GM23248 (cell line): ENCODE measurements around the gene TEAD1. TPM values are rescaled to one million over a fixed set of nuclear protein-coding genes. Genes with fewer than 3 reads are reported as not detected.

Experiments used
- DNase-seq: peaks from one replicate; pipeline ENCODE4 v3.0.0-alpha.2; 2015
- H2AFZ ChIP-seq: fragments of 200-600 bp; sonication (generic); 2 replicates; pipeline ENCODE4 v1.6.1; 2016; ENCODE audit warnings: antibody characterized with exemption
- H3F3A ChIP-seq: fragments of 200-600 bp; sonication (generic); 2 replicates; pipeline ENCODE4 v1.6.1; 2016; ENCODE audit warnings: mild to moderate bottlenecking, antibody characterized with exemption, mixed run types; ENCODE audit not compliant: insufficient read depth
- H3K27ac ChIP-seq: fragments of 200-600 bp; sonication (generic); 2 replicates; pipeline ENCODE4 v1.5.1; 2016; ENCODE audit warnings: mild to moderate bottlenecking
- H3K27me3 ChIP-seq: fragments of 200-600 bp; sonication (generic); replicated peaks from 2 replicates; pipeline ENCODE4 v1.6.1; 2016; ENCODE audit warnings: mild to moderate bottlenecking; ENCODE audit not compliant: insufficient read depth
- H3K36me3 ChIP-seq: fragments of 200-600 bp; sonication (generic); 2 replicates; pipeline ENCODE4 v1.6.1; 2016; ENCODE audit warnings: low read depth, mild to moderate bottlenecking
- H3K4me1 ChIP-seq: fragments of 200-600 bp; sonication (generic); 2 replicates; pipeline ENCODE4 v1.6.1; 2016; ENCODE audit warnings: mild to moderate bottlenecking; ENCODE audit not compliant: insufficient read depth
- H3K4me2 ChIP-seq: fragments of 200-600 bp; sonication (generic); one replicate; pipeline ENCODE4 v1.6.1; 2016; ENCODE audit warnings: mild to moderate bottlenecking; ENCODE audit not compliant: unreplicated experiment
- H3K4me3 ChIP-seq: fragments of 200-600 bp; sonication (generic); 2 replicates; pipeline ENCODE4 v1.5.1; 2016; ENCODE audit warnings: mild to moderate bottlenecking
- H3K79me2 ChIP-seq: fragments of 200-600 bp; sonication (generic); 2 replicates; pipeline ENCODE4 v1.6.1; 2016; ENCODE audit warnings: mild to moderate bottlenecking; ENCODE audit not compliant: insufficient read depth
- H3K9ac ChIP-seq: fragments of 200-600 bp; sonication (generic); 2 replicates; pipeline ENCODE4 v1.6.1; 2016; ENCODE audit warnings: mild to moderate bottlenecking
- H3K9me2 ChIP-seq: fragments of 200-600 bp; sonication (generic); 2 replicates; pipeline ENCODE4 v1.6.1; 2016; ENCODE audit warnings: mixed run types, mild to moderate bottlenecking, moderate library complexity; ENCODE audit not compliant: insufficient read depth
- H3K9me3 ChIP-seq: fragments of 200-600 bp; sonication (generic); one replicate; pipeline ENCODE4 v1.6.1; 2017; ENCODE audit warnings: low read depth
- H4K20me1 ChIP-seq: fragments of 200-600 bp; sonication (generic); 2 replicates; pipeline ENCODE4 v1.6.0; 2016; ENCODE audit not compliant: insufficient read depth
- EZH2 ChIP-seq: fragments of 200-600 bp; sonication (generic); IDR thresholded peaks from 2 replicates; pipeline ENCODE4 v1.6.1; 2018; ENCODE audit warnings: antibody characterized with exemption, mild to moderate bottlenecking; ENCODE audit not compliant: insufficient read depth, poor library complexity, severe bottlenecking
- EZH2phosphoT487 ChIP-seq: fragments of 200-600 bp; sonication (generic); IDR thresholded peaks from 2 replicates; pipeline ENCODE4 v1.6.1; 2018; ENCODE audit warnings: antibody characterized with exemption, moderate library complexity, mild to moderate bottlenecking, low read depth; ENCODE audit not compliant: insufficient read depth
- WGBS, 2 experiments: methylation state at CpG; one replicate each; pipeline ENCODE4 v1.1.6; 2015 to 2017; ENCODE audit warnings: low lambda C conversion rate in 2 of 2, low coverage in 1 of 2; ENCODE audit errors: missing lambda C conversion rate in 2 of 2; 5-methylcytosine and 5-hydroxymethylcytosine counted together
- in situ Hi-C: fragments of 300-500 bp; cut with MboI; formaldehyde crosslinking; loops from 2 replicates; pipeline ENCODE4 v1.15.0; 2020
- polyA plus RNA-seq: library from polyadenylated mRNA; unstranded; fragments of >200 nt; fragmentation: Nextera tagmentation; extraction: Ambion mirVana; gene quantifications from 2 replicates; pipeline ENCODE4 v1.2.1, GENCODE V29; 2016
- total RNA-seq: library from RNA; depleted of rRNA; stranded (reverse); fragments of >200 nt; shearing (Covaris generic); gene quantifications from 2 replicates; pipeline ENCODE4 v1.2.3, GENCODE V29; 2014

TEAD1 gene
- total and polyA plus RNA-seq, 2 experiments from 2014 or later = 52.3 to 144 TPM

DNA sequence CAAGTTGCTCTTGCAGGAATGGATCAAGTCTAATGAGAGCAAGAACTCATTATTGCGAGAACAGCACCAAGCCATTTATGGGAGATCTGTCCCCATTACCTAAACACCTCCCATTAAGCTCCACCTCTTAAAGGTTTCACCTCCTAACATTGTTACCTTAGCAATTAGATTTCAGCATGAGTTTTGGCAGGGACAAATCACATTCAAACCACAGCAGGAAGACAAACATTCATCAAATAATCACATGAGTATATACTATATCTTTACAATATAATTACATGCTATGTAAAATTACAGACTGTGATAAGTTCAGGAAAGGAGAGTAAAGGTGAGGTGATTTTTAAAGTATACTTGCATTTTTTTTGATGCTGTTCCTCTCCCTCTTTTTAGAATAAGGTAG lies 6.6 kb upstream of the TEAD1 start:
- Histone ChIP-seq H3K9me2 (no peaks in the 10 kb centered on the region), H3K4me3 (no peak overlapping the region), H3K27ac (no peak overlapping the region), H3K27me3 (no peaks in the 10 kb centered on the region), H3K79me2 (no peaks in the 10 kb centered on the region), H3K9ac (no peak overlapping the region), H3F3A (no peaks in the 10 kb centered on the region), H3K4me1 (no peaks in the 10 kb centered on the region), H2AFZ (no peak overlapping the region), H3K9me3 (no peaks in the 10 kb centered on the region), H3K36me3 (no peaks in the 10 kb centered on the region), H4K20me1 (no peaks in the 10 kb centered on the region), H3K4me2 (no peak overlapping the region)
- WGBS, 2 experiments = 100% methylated on average over 1 of the region's 1 CpG
- TF ChIP-seq EZH2 (no peak), EZH2phosphoT487 (no peak)
- in situ Hi-C loops = no loop called here
- DNase-seq = no peak

DNA sequence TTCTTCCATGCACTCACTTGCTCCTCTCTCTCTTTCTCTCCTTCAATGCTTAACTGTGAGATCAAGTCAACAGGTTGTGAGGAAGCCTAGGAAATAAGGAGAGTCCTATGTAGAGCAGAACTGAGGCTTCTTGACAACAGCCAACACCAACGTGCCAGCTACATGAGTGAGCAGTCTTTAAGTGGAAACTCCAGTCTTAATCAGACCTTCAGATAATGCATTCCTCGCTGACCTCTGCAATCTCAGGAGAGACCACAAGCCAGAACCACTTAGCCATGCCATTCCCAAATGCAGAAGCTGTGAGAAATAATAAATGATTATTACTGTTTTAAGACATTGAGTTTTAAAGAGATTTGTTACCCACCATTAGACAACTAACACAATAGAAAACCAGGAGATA lies 6.1 kb upstream of the TEAD1 start:
- H3K27me3 ChIP-seq = no peaks in the 10 kb centered on the region
- peaks cover 2% of the 10 kb centered on the region for H3K4me1 ChIP-seq
- no peaks in the 10 kb centered on the region for H3K9me3 ChIP-seq
- in situ Hi-C loops = no loop called here
- H3K4me3 ChIP-seq = no peak overlapping the region
- no peaks in the 10 kb centered on the region for H3K36me3 ChIP-seq
- no peak overlapping the region for H3K9ac ChIP-seq
- H3F3A ChIP-seq = 0 out of 2 replicates have a peak, but pooled peaks cover 2% of the 10 kb centered on the region
- no peak overlapping the region for H3K27ac ChIP-seq
- 74 to 81% methylated on average over 2 of the region's 2 CpGs for WGBS, 2 experiments
- no peak for DNase-seq
- TF ChIP-seq EZH2 (no peak), EZH2phosphoT487 (no peak)
- no peak overlapping the region for H2AFZ ChIP-seq
- H3K79me2 ChIP-seq = no peaks in the 10 kb centered on the region
- H3K9me2 ChIP-seq = no peaks in the 10 kb centered on the region
- H3K4me2 ChIP-seq = no peak overlapping the region
- H4K20me1 ChIP-seq = no peaks in the 10 kb centered on the region

DNA sequence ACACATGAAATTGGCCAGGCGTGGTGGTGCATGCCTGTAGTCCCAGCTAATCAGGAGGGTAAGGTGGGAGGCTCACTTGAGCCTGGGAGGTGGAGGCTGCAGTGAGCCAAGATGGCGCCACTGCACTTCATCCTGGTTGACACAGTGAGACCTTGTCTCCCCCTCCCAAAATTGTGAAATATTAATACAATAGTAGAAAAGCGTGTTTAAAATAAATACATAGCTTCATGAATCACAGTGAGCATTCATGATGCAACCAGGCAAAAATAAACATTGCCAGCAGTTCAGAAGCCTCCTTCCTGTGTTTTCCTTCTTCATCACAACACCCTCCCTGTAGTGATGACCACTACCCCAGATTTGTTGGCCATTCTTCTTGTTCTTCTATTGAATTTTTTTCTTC lies 4.3 kb upstream of the TEAD1 start:
- H3K36me3 ChIP-seq = no peaks in the 10 kb centered on the region
- H3K4me2 ChIP-seq = no peak overlapping the region
- H3K9me3 ChIP-seq = no peaks in the 10 kb centered on the region
- TF ChIP-seq EZH2phosphoT487 (no peak), EZH2 (no peak)
- in situ Hi-C loops = loop anchor here (10.0 kb wide), 2 partner anchors 225 to 255 kb away; no protein-coding TSS in a partner anchor
- H3K4me1 ChIP-seq = peaks cover 6% of the 10 kb centered on the region
- no peak overlapping the region for H2AFZ ChIP-seq
- no peak overlapping the region for H3K9ac ChIP-seq
- H3F3A ChIP-seq = peaks cover 7% of the 10 kb centered on the region; the same call in 1 of the 2 replicates
- H3K9me2 ChIP-seq = no peaks in the 10 kb centered on the region
- H4K20me1 ChIP-seq = no peaks in the 10 kb centered on the region
- no peak overlapping the region for H3K27ac ChIP-seq
- DNase-seq = no peak
- 83 to 88% methylated on average over 3 of the region's 3 CpGs for WGBS, 2 experiments
- no peaks in the 10 kb centered on the region for H3K79me2 ChIP-seq
- H3K27me3 ChIP-seq = no peaks in the 10 kb centered on the region
- no peak overlapping the region for H3K4me3 ChIP-seq

DNA sequence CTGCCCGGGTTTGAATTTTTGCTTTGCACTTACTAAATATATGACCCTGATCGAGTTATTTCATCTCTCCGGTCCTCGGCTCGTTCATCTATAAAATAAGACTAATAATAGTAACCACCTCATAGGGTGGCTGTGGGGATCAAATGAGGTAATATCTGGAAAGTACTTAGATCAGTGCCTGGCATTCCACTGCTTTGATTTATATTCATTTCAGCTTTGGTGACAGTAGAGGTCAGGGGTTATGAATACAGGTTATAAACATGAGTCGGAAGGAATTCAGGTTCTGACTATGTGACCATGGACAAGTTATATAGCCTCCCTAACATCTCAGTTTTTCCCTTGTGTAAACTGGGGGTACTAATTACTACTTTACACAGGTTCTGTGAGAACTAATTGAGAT lies 2.9 kb upstream of the TEAD1 start:
- Histone ChIP-seq H3F3A (peaks cover 17% of the 10 kb centered on the region; the same call in 1 of the 2 replicates), H3K9ac (no peak overlapping the region), H3K27me3 (no peaks in the 10 kb centered on the region), H3K27ac (no peak overlapping the region), H3K9me3 (no peaks in the 10 kb centered on the region), H2AFZ (no peak overlapping the region), H3K4me2 (no peak overlapping the region), H3K4me1 (peaks cover 6% of the 10 kb centered on the region), H4K20me1 (no peaks in the 10 kb centered on the region), H3K36me3 (no peaks in the 10 kb centered on the region), H3K4me3 (no peak overlapping the region), H3K9me2 (no peaks in the 10 kb centered on the region), H3K79me2 (peaks cover 14% of the 10 kb centered on the region)
- DNase-seq = no peak
- TF ChIP-seq EZH2phosphoT487 (no peak), EZH2 (no peak)
- WGBS, 2 experiments = 90 to 91% methylated on average over 6 of the region's 6 CpGs
- in situ Hi-C loops = loop anchor here (10.0 kb wide), 2 partner anchors 223 to 257 kb away; no protein-coding TSS in a partner anchor

DNA sequence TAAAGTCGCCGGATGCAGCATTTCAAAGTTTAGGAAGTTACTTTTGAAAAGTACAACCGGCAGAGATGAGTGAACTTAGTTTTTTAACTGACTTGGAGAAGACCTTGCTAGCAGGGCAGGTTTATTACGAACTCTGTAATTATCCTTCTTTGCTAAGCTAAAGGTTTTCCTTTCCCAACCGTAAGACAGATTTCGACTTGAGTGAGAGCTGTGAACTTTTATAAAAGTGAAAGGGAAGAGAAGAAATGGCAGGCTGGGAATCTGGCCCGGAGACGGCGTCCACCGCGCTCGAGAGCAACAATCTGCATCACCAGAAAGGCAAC lies 659 bp upstream of the TEAD1 start:
- TF ChIP-seq EZH2 (no peak), EZH2phosphoT487 (no peak)

More for the DNA sequence above, 659 bp upstream of the TEAD1 start:
- Histone ChIP-seq H3F3A (peaks cover 32% of the 10 kb centered on the region; the same call in 1 of the 2 replicates), H3K4me2 (peak overlapping the region; percentile 89), H3K9me2 (no peaks in the 10 kb centered on the region), H4K20me1 (0 out of 2 replicates have a peak, but pooled peaks cover 3% of the 10 kb centered on the region), H3K79me2 (peaks cover 36% of the 10 kb centered on the region), H3K4me1 (peaks cover 18% of the 10 kb centered on the region), H3K27ac (peak overlapping the region; percentile 88), H3K27me3 (no peaks in the 10 kb centered on the region), H3K36me3 (no peaks in the 10 kb centered on the region), H3K9me3 (no peaks in the 10 kb centered on the region), H3K9ac (peak overlapping the region; percentile 86), H2AFZ (peak overlapping the region; percentile 90), H3K4me3 (peak overlapping the region; percentile 73)
- DNase-seq = no peak
- 1 to 3% methylated on average over 12 of the region's 12 CpGs for WGBS, 2 experiments
- in situ Hi-C loops = loop anchor here (10.0 kb wide), 2 partner anchors 221 to 259 kb away; no protein-coding TSS in a partner anchor
